HG03097 (cell line): ENCODE measurements around the gene RBM8A.
A peak's percentile ranks its signal among the peaks of the same experiment; 100 is the strongest.

ENCODE experiments used
- ATAC-seq: cut with Tn5 transposase; IDR thresholded peaks from one replicate; pipeline ENCODE4 v1.9.1; 2021; ENCODE audit not compliant: unreplicated experiment, low FRiP score

Gene RBM8A

DNA sequence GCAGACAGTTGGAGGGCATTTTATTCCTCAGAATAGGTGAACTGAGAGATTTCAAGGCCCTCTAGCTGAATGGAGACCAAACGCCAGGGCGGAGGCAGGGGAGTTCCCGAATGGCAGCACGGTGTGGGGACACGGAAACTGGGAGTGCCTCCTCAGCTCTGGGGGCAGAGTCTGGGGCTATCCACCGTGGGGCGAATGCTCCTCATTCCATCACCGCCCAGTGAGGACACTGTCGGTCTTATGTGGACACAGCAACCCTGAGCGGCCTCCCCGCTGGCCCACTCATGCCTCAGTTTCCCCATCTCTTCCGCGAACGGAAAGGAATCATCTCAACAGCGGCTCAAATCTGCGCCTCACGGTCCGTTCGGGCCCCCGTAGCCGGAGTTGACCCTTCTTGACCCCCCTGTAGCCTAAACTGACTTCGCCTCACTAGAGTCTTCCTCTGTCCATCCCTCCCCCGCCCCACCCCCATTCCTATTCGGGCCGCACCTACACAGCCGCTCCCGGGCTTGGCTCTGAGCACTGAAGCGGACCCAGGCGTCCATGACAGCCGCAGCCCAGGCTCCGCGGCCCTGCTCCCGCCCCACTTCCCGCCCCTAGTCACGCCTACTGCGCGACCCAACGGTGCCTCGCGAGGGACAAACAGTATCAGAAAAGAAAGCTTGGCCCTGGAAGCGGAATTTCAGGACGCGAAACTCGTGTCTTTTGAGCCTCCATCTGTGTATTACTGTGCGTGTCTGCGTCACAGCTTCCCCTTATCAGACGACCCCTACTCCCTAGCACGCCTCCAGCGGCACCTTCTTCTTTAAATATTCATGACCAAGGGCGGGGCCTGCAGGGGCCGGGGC lies 8.9 kb downstream of the RBM8A start, which contains the start of gene PEX11B:
Gene PEX11B, minus strand, starts transcription at position 574 of the 848 bp plus-strand sequence. Its CDS starts 29 bp downstream, at position 545.
- ATAC-seq = peak; percentile 74

DNA sequence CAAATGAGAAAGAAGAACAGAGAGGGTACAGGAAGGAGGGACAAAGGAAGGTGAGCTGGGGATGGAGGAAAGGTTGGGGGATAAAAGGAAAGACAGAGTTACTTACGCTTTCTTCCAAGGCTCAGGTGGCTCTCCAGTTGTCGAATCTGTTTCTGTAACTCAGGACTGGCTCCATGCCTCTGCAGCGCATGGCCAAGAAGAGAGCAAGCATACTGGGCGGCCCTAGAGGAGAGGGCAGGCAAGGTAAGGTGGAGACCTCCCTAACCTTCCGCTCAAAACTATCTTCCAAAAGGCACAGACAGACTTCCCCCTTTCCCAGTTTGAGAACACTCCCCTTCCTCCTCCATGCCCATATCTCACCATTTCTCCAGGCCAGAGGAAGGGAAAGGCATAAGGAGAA lies 9.7 kb downstream of the RBM8A start:
- no peak for ATAC-seq

DNA sequence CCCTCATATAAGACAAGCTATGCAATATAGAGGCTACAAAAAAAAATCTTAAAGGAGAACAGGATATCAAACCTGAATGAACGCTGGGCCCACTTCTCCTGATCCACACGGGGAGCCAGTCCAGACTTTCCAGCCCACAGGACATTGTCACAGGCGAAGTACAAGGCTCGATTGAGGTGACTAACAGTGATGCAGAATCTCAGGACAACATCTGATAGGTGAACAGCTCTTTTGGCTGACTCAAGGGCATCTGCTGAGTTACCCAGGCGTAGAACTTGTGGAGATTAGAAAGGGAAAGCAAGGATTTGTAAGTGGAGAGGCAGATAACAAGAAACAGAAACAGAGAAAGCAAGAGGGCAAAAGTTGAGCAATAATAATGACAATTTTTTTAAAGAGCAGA lies 10.5 kb downstream of the RBM8A start:
- ATAC-seq = no peak

DNA sequence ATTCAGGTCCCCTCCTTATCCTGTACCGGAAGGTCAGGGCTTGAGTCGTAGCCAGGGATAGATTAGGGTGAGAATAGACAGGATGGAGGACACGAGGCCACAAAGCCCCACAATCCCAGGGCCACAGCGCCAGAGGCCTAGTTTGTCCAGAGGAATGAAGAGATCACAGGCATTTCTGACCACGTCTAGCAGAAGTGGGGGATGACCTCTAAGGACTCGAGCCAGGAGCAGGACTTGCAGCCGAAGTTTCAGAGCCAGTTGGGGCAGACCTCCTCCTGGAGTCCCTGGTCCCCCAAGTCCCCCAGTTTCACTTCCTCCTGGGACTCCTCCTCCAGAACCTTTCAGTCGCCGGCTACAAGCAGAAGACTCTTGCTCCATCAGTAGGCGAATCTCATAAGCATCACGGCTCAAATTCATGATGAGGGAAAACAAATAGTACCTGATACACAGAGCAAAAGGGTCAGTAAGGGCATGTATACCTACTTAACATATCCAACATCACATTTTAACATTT lies 15.1 kb downstream of the RBM8A start:
- no peak for ATAC-seq

DNA sequence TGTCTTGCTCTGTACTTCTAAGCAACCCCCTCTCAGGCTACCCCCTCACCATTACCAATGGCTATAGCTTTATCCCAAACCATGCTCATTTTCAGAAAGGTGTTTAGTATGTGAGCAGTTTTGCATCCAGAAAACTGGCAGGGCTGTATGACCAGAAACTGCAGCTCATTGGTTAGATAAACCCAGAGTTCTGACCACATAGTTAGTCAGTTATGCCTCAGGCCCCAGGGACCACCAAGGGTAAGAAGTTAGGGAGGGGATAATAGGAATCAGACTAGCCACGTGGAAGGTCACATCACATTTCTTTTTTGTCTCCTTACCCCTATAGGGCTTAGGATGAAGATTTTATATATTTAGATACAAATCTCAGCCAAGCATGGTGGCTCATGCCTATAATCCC lies 18.6 kb downstream of the RBM8A start:
- no peak for ATAC-seq

DNA sequence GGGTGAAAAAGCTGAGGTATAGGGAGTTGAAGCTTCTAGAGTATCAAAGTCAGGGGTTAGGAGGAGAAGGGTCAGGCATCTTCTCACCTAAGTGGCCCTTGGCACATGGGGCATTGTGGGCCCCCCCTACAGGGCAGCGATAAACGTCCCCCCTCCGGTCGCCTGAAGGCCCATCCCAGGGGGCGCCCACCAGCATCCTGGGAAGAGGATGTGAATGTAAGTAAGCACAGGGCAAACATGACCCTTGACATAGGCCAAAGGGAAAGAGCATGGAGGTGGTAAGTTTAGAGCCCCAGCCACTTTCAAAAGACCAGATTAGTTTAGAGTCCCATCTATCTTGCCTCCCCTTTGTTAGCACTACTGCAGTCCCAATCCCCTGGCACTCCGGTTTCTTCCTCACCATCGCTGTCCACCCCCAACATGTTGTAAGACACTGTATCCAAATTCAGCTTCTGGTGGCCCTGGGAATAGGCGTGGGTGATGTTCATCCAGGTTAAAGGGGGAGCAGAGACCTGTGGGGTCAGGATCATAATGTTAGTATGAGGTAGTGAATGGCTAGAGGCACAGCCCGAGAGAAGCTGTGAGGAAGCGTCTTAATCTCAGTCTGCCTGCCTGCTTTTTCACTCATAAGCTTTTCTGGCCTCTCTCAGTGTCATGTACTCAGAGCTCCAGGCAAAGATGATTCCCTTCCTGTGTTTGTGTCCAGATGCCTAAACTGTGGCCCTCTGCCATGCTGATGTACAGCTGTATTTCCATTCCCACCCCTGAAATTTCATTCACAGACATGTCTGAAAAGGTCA lies 20.1 kb downstream of the RBM8A start:
- no peak for ATAC-seq

DNA sequence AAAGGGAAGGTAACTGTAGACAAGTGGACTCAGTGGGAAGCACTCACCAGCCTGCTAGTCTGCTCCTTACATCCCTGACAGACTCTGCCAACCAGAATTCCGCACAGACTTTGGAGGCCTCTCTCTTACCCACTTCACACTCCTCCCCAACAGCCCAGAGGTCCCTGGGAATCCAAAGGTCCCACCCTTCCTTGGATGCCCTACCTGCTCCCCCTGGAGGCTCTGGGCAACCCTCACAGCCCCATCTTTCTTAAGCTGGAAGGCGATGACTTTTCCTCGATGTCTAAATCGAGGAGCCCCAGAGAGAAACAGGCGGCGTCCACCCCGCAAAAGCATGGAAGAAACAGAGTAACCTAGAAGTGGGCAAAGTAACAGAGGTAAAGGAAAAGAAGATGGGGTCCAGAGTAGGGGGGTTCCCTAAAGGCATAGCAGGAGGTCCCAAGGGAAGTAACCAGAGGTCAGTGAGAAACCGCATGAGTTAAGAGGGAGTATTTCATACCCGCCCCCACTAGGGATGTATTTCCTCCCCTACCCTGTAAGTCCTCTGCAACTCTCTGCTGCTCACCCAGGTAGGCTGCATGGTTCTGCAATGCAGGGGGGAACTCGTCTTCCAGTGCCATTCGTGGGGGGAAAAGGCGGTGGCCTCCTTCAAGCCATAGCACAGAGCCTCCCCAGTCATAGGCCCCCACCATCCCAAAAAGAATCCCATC lies 25.8 kb downstream of the RBM8A start:
- no peak for ATAC-seq

DNA sequence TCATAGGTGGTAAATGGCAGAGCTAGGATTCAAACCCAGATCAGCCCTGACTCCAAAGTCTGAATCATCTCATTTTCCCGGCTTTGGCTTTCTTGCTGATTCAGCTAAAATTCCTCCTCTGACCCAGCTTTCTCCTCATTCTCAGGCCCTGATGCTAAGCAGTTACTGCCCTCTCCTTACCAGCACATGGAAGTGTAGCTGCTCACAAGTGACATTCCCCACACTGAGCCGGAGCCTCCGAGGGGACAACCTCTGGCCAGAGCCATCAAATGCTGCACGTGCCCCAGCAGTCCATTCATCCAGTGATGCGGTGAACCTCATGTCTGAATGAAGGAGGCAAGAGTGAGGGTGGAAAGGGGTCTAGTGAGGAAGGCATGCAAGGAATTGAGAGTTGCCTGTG lies 28.5 kb downstream of the RBM8A start:
- no peak for ATAC-seq

DNA sequence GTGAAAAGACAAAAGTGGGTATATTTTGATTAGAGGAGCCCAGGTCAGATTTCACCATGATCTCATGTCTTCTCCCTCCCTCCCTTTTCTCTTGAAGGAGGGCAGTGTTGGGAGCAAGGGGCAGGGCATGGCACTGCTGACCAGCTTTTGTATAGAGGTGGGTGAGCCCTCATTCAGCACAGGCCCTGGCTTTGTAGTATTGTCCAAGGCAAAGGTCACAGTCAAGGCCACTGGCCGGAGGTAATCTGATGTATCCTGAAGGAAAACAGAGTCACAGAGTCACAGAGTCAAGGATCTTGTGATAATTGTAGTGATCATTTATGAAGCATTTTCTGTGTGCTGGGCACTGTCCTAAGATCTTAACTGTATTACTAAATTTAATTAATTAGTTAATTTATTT lies 29.3 kb downstream of the RBM8A start:
- no peak for ATAC-seq

DNA sequence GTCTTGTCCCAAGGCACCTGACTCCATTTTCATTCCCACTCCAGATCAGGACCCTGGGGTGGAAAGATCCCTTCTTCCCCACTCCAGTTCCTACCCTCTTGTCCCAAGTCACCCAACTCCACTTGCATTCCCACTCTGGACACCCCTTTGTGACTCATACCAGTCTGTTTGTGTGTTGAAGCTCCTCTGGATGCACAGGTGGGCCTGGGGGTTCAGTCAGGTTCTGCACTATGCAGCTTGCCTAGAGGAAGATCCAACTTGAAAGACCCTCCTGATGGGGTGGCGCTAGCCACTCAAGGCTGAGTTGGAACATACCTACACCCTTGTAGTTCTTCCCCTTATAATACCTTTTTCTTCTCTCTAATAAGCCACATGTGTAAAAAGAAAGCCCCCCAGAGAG lies 31.8 kb downstream of the RBM8A start:
- no peak for ATAC-seq

DNA sequence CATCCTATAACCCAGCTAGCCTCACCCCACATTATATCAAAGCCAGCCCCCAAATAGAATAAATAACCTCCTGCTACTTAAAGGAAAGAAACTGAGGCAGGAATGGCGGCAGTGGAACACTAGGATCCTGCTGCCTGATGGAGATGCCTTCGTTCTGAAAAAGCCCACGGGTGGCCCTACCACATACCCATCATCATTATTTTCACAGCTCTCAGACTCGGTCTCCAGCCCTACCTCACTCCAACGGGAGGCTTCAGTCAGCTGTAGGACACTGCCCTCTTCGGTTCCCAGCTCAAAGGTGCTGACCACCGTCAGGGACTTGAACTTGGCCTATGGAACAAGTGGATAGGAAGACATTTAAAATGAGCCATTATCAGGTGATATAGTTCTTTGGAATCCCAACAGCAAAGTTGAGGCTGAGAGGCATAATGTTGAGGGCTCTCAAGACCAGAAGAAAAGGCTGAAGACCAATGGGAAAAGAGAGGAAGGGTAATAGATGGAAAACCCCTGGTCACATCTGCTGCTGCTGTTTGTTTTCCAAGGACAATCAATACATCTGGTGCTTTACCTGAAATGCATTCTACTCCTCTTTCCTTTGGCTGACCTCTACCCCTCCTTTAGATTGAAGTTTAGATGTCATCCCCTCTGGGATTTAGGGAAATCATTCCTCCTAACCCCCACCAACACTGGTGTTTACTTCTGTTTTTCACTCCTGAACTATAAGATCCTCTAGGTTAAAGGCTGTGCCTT lies 33.8 kb downstream of the RBM8A start:
- ATAC-seq = no peak

DNA sequence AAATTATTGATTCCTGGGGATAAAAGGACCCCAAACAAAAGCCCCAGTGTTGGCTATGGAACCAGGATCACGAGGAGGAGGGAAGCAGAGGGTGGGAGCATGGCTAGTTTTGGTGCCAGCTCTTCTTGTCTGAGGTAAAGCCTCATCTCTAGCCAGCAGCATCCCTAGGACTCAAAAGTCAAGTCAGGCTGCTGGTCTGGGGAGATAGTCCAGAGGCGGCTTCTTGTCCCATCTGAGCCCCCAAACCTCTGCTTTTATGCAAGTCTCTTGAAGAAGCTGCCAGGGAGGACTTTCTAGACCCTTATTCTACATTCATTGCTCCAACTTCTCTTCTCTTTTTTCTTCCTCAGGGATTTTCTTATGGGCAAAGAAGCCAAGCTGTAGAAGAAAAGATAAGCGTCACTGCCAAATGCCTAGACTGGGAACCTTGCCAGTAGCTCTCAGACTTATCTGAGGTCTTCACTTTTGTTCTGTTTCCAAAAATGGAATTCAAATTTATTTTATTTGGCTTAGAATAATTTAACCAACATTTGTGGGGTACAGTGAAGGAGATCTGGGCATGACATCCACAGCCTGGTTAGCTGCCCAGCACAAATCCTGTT lies 34.7 kb downstream of the RBM8A start:
- no peak for ATAC-seq

DNA sequence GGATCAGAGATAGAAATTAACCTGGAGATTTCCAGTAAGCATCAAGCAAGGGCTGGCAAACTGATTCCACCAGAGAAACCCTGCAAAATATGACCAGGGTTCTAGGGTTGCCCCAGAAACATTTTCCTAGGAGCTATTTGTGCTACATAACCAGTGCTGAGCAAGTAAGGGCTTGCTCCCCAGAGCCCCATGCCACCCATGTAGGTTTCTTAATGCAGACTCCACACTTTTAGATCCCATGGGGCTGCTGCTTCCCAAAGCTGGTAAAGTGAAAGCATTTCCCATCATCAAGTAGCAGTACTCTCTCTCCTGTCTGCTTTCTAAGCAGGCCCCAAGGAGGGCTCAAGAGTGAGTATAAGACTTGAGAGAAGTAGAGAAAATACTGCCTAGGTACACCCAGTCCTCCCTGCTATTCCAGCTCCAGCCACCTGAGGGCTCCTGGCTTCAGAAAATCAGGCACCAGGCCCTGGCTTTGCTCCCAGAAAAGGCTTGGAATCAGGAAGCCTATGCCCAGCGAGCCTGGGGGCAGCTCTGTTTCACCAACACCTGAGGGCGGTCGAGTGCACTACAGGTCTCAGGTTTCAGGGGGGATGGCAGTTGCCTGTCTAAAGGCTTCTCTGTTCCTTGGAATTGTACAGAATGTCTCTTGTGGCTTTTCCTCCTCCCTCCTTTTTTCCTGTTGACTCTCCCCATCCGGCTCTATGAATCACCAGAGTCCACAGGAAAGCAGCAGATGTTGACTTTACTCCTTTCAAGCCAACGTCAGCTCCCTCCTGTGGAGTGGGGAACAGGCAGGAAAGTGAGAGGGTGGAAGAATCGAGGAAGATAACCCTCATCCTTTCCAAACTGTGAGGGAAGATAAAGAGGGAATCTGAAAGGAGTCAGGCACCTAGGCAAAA lies 35.4 kb downstream of the RBM8A start:
- ATAC-seq = no peak

DNA sequence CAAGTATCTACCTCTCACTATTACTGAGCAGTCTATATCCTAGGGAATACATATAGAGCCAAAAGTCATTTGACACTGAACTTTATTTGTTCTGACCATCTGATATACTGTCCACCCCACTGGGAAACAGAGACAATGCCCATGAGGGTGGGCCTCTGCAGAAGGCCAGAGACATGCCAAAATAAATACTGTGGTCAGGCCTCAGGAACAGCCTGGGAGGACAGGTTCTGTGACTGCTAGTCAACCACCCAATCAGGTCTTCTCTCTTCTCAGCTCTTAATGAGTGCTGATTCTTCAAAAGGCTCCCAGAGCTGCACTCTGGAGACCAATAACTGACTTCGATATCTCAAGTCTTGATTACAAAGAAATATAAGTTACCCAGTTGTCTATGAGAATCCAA lies 36.1 kb downstream of the RBM8A start:
- ATAC-seq = no peak

DNA sequence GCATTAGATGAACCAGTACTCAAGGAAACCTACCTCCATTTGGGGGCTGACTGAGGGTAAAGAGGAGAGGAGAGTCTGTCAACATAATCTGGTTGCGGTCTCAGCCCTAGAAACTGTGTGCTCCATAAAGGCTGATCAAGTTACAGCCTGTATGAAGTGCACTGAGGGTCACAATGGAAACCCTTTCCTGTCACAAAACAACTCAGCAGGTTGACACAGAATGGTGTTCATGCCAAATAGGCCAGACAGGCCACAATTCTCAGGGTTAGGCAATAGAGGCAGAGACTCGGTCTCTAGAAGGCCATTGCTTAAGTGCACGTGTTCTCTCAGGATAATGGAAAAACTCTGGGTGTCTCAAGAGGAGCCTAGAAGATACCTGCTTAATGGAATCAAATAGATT lies 37.6 kb downstream of the RBM8A start:
- ATAC-seq = no peak

DNA sequence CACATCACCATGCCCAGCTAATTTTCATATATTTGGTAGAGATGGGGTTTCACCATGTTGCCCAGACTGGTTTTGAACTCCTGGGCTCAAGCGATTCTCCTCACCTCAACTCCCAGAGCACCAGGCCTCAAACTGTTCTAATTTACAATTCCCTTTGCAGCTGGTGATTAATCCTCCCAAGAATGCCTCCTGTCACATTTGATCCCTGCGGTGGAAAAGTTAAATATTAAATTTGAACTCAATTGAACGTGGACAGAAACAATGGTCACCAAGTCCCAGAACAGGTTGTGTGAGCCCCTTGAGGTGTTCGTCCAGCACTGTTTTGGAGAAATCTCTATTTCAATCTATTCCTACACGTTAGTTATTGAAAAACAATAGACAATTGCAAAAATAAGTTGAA lies 39.7 kb downstream of the RBM8A start:
- no peak for ATAC-seq

DNA sequence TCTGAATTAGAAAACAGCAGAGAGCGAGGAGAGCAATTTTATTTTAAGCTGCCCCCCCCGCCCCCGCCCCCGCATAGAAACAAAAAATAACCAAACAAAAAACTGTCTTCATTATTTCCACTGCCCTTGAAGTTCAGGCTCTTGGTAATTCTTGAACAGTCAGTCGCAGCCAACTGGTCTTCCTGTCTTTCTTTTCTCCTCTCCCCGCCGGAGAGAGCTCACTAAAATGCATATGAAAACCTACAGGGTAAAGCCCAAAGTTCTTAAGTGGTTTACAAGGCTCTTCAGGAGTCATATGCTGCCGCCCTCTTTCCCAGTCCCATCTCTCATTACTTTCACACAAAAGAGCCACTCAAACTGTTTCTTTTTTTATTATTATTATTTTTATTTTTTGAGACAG lies 40.5 kb downstream of the RBM8A start:
- no peak for ATAC-seq

DNA sequence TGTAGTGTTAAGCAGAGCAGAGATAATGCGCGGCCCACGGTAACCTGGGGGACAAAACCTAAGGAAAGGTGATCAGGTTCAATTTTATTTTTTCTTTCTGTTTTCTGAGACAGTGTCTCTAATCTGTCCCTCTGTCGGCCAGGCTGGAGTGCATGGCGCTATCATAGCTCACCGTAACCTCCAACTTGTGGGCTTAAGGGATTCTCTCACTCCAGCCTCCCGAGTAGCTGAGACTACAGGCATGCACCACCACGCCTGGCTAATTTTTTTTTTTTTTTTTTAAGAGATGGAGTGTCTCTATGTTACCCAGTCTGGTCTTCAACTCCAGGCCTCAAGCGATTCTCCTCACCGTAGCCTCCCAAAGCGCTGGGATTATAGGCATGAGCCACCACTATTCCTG lies 40.9 kb downstream of the RBM8A start:
- no peak for ATAC-seq

DNA sequence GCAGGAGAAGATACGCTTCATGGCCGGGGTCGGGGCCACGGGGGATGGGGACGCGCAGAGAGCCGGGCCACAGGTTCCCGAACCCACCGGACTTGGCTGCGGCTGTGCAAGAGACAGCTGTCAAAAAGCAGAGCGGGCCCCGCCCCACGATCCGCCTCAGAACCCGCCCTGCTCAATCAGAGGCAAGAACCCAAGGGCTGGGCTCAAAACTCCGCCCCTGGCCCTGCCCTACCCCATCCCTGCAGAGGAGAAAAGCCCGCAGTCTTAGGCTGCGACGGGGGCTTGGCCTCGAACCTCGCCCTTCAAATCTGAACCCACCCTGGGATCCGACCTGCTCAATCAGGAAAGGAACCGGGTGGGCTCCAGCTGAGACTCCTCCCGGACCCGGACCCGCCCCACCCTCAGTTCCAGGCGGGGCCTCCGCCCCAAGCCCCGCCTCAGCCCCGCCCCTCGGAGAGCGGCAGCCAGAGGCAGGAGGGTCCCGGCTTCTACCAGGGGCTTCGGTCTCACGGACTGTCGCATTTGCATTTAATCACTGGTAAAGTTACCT lies 41.5 kb downstream of the RBM8A start, which contains the start of gene ANKRD35:
Gene ANKRD35, minus strand, starts transcription at position 129 of the 550 bp plus-strand sequence. Its CDS starts 108 bp downstream, at position 21.
- ATAC-seq = peak; percentile 97
